MCF 10A (cell line): ENCODE results near the gene ELL. TPM values are rescaled to one million over a fixed set of nuclear protein-coding genes. Genes with fewer than 3 reads are reported as not detected.

Experiments
- BruUV-seq: library from RNA; stranded (reverse); fragments of 400-500 nt; replicated peaks from 2 replicates; lab custom pipeline; 2021; lab: Mats Ljungman, UMichigan
- CTCF ChIA-PET: fragments of 300-600 bp; sonication (Branson Sonifier 250); formaldehyde crosslinking; extraction: SDS; loops from one replicate; lab custom pipeline; 2021; ENCODE audit warnings: antibody characterized with exemption, inconsistent platforms; lab: Yijun Ruan, JAX
- POLR2A ChIA-PET: fragments of 300-600, 350-650 bp; sonication (Branson Sonifier 250); formaldehyde crosslinking; extraction: SDS; loops from one replicate; lab custom pipeline; 2020; ENCODE audit warnings: antibody characterized with exemption, inconsistent platforms; lab: Yijun Ruan, JAX
- DNase-seq: peaks from one replicate; pipeline ENCODE4 v3.0.0-alpha.2; 2018; ENCODE audit not compliant: unreplicated experiment
- H3K27ac Mint-ChIP-seq: one replicate; pipeline ENCODE4 v1.8.0; 2022; ENCODE audit warnings: mild to moderate bottlenecking, low read depth, mixed read lengths; ENCODE audit not compliant: unreplicated experiment
- H3K27me3 Mint-ChIP-seq: one replicate; pipeline ENCODE4 v1.8.0; 2022; ENCODE audit warnings: mixed read lengths; ENCODE audit not compliant: insufficient read depth, unreplicated experiment
- H3K36me3 Mint-ChIP-seq: one replicate; pipeline ENCODE4 v1.8.0; 2022; ENCODE audit warnings: mild to moderate bottlenecking, moderate library complexity, mixed read lengths; ENCODE audit not compliant: insufficient read depth, unreplicated experiment
- H3K4me1 Mint-ChIP-seq: one replicate; pipeline ENCODE4 v1.8.0; 2022; ENCODE audit warnings: mixed read lengths; ENCODE audit not compliant: insufficient read depth, unreplicated experiment
- H3K4me3 Mint-ChIP-seq: one replicate; pipeline ENCODE4 v1.8.0; 2022; ENCODE audit warnings: mild to moderate bottlenecking, moderate library complexity, mixed read lengths; ENCODE audit not compliant: unreplicated experiment
- H3K9me3 Mint-ChIP-seq: one replicate; pipeline ENCODE4 v1.8.0; 2022; ENCODE audit warnings: mixed read lengths; ENCODE audit not compliant: unreplicated experiment
- intact Hi-C: fragments of 100-400 bp; cut with micrococcal nuclease; formaldehyde crosslinking; loops from 2 replicates; pipeline ENCODE4 v1.14.1; 2022
- total RNA-seq: library from RNA; stranded (reverse); gene quantifications from 2 replicates; pipeline ENCODE4 v1.2.3, GENCODE V29; 2022
- TF ChIP-seq, protein P1 (sequence below): fragments of 200-600 bp; IDR thresholded peaks from one replicate; pipeline ENCODE4 v1.8.0; 2022; ENCODE audit warnings: antibody characterized with exemption, mild to moderate bottlenecking; ENCODE audit not compliant: unreplicated experiment

ELL gene
- total RNA-seq, 1 experiment from 2014 or later: 22.4 TPM

DNA sequence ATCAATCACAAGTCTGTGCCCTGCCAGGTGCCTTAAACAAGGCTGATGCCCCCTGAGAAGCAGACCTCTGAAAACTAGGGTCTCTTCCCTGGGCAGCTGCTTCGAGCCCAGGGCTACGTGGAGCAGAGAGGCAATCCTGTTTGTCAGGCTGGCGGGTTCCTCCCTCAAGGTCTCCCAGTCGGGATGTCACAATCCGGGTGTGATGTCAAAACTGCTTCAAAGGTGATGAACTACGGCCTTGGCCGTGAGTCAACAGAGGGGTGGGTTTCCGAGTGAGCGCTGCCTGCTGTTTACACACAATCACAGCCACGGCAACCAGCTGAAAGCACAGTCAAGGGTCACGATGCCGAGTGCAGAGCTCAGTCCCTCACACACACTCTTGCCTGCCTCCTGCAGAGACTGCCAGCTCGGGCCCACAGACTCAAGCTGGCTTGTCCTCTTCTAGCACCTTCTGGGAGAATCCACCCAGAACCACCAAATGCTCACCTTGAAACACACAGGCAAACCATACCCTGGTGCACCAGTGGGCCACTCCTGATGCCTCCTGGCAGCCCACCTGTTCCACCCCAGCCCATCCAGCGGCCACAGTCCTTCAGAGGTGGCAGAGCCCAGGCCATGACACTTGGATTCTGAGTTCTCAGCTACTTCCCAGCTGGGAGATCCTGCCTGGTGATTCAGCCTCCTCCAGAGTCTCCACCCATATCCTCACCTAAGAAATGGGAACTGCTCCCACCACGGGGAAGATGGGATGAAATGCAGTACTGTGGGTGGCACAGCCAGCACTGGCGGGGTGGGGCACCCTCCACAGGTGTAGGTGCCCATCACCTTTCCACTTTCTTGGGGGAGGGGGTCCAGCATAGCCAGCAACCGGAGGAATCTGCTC lies 6.8 kb downstream of the ELL start:
- intact Hi-C loops: no loop called here
- Mint-ChIP-seq H3K4me3 (no peak overlapping the region), H3K36me3 (peaks cover 16% of the 10 kb centered on the region), H3K27ac (peak overlapping the region; percentile 46), H3K4me1 (peaks cover 30% of the 10 kb centered on the region), H3K27me3 (no peaks in the 10 kb centered on the region), H3K9me3 (no peaks in the 10 kb centered on the region)
- BruUV-seq: no TSS peak
- POLR2A ChIA-PET: interaction anchor here (0.7 kb wide), 1 partner anchor 194 kb away, joined by 3 read pairs; no protein-coding TSS in a partner anchor
- TF ChIP-seq, protein P1, sequence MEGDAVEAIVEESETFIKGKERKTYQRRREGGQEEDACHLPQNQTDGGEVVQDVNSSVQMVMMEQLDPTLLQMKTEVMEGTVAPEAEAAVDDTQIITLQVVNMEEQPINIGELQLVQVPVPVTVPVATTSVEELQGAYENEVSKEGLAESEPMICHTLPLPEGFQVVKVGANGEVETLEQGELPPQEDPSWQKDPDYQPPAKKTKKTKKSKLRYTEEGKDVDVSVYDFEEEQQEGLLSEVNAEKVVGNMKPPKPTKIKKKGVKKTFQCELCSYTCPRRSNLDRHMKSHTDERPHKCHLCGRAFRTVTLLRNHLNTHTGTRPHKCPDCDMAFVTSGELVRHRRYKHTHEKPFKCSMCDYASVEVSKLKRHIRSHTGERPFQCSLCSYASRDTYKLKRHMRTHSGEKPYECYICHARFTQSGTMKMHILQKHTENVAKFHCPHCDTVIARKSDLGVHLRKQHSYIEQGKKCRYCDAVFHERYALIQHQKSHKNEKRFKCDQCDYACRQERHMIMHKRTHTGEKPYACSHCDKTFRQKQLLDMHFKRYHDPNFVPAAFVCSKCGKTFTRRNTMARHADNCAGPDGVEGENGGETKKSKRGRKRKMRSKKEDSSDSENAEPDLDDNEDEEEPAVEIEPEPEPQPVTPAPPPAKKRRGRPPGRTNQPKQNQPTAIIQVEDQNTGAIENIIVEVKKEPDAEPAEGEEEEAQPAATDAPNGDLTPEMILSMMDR: no peak
- peak; percentile 82 for DNase-seq
- CTCF ChIA-PET: interaction anchor here (0.6 to 0.9 kb wide), 3 partner anchors 33 to 89 kb away, joined by 3 read pairs; no protein-coding TSS in a partner anchor

DNA sequence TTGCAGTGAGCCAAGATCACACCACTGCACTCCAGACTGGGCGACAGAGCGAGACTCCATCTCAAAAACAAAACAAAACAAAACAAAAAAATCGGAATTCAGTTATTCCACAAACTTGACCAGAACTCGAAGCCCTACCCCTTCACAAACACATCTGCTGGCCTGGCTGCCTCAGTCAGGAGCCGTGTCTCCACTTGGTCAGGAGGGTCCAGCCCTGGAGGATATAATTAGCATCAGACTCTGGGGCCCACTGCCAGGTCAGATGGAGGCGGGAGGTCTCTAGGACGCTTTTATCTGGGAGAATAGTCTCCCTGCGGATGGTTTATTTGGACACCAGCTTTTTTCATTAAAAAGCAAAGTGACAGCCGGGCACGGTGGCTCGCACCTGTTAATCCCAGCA lies 8.0 kb downstream of the ELL start:
- no TSS peak for BruUV-seq
- Mint-ChIP-seq H3K9me3 (no peaks in the 10 kb centered on the region), H3K36me3 (peaks cover 23% of the 10 kb centered on the region), H3K4me3 (no peak overlapping the region), H3K4me1 (peaks cover 27% of the 10 kb centered on the region), H3K27ac (no peak overlapping the region), H3K27me3 (no peaks in the 10 kb centered on the region)
- intact Hi-C loops: no loop called here
- DNase-seq: no peak
- CTCF ChIA-PET: interaction anchor here (0.6 to 1.3 kb wide), 2 partner anchors 33 to 180 kb away, joined by 3 to 4 read pairs; no protein-coding TSS in a partner anchor
- POLR2A ChIA-PET: no interaction called here
- TF ChIP-seq, protein P1: no peak

DNA sequence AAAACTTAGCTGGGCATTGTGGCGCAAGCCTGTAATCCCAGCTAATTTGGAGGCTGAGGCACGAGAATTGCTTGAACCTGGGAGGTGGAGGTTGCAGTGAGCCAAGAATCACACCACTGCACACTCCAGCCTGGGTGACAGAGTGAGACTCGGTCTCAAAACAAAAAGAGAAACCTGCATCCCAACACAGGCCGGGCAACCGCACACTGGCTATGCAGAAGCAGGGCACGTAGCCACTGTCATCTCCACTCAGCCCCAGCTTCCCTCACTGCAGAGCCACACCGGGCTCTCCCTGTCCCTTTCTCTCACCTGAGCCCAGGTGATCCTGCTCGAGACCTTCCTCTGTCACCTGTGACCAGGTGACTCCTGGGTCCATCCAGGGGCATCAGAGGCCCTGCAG lies 11.7 kb downstream of the ELL start:
- no peak for DNase-seq
- ChIA-PET POLR2A (interaction anchor here (0.6 to 1.6 kb wide), 4 partner anchors 8 to 80 kb away, joined by 3 to 5 read pairs (median 4); no protein-coding TSS in a partner anchor), CTCF (interaction anchor here (0.5 to 1.8 kb wide), 4 partner anchors 10 to 150 kb away, joined by 3 to 8 read pairs (median 6); partner anchors contain the start of gene KXD1)
- Mint-ChIP-seq H3K4me3 (no peak overlapping the region), H3K9me3 (no peaks in the 10 kb centered on the region), H3K36me3 (peaks cover 23% of the 10 kb centered on the region), H3K27me3 (no peaks in the 10 kb centered on the region), H3K27ac (no peak overlapping the region), H3K4me1 (peaks cover 41% of the 10 kb centered on the region)
- TF ChIP-seq, protein P1: no peak
- intact Hi-C loops: no loop called here
- no TSS peak for BruUV-seq

DNA sequence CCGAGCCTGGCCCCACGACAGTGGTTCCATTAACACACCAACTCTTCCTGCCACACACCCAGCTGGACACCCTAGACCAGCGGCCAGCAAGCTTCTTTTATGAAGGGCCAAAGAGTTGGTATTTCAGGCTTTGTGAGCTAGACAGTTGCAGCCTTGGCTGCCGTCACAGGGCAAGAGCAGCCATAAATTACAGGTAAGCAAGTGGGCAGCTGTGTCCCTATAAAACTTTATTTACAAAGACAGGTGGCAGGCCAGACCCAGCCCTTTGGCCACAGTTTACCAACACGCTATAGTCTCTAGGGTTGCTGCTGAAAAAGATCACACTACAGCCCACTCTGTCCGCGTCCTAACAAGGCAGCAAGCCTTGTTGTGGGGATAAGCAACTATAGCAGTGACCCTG lies 13.3 kb downstream of the ELL start:
- TF ChIP-seq, protein P1: no peak
- Mint-ChIP-seq H3K4me3 (no peak overlapping the region), H3K9me3 (no peaks in the 10 kb centered on the region), H3K27ac (no peak overlapping the region), H3K27me3 (no peaks in the 10 kb centered on the region), H3K36me3 (peaks cover 20% of the 10 kb centered on the region), H3K4me1 (peaks cover 39% of the 10 kb centered on the region)
- POLR2A ChIA-PET: interaction anchor here (1.3 to 1.6 kb wide), 2 partner anchors 11 to 12 kb away, joined by 3 to 4 read pairs; no protein-coding TSS in a partner anchor
- DNase-seq: no peak
- BruUV-seq: no TSS peak
- intact Hi-C loops: no loop called here
- CTCF ChIA-PET: interaction anchor here (1.2 to 3.1 kb wide), 3 partner anchors 9 to 58 kb away, joined by 3 to 12 read pairs (median 7); no protein-coding TSS in a partner anchor
